OCI-LY1 (cell line): ENCODE measurements around the gene ALDH4A1.

Experiments
- H2AFZ ChIP-seq: fragments of 200-600 bp; sonication (generic), shearing (Covaris generic); 2 replicates; pipeline ENCODE4 v1.6.0; 2014; ENCODE audit warnings: antibody characterized with exemption, mild to moderate bottlenecking, low read length
- H3F3A ChIP-seq: fragments of 200-600 bp; sonication (generic), shearing (Covaris generic); 2 replicates; pipeline ENCODE4 v1.6.0; 2014; ENCODE audit warnings: mild to moderate bottlenecking, antibody characterized with exemption, low read length, moderate library complexity; ENCODE audit not compliant: insufficient read depth
- H3K27ac ChIP-seq: fragments of 200-600 bp; sonication (generic); 2 replicates; pipeline ENCODE4 v1.5.1; 2014; ENCODE audit warnings: low read length, mixed run types, mild to moderate bottlenecking, low read depth; ENCODE audit not compliant: poor library complexity, severe bottlenecking
- H3K27me3 ChIP-seq: fragments of 200-600 bp; sonication (generic); 2 replicates; pipeline ENCODE4 v1.6.0; 2014; ENCODE audit warnings: antibody characterized with exemption, mild to moderate bottlenecking, low read length, moderate library complexity; ENCODE audit not compliant: insufficient read depth
- H3K36me3 ChIP-seq: fragments of 200-600 bp; sonication (generic); 2 replicates; pipeline ENCODE4 v1.6.1; 2014; ENCODE audit warnings: mild to moderate bottlenecking, antibody characterized with exemption, low read length, moderate library complexity, mixed read lengths; ENCODE audit not compliant: insufficient read depth
- H3K4me1 ChIP-seq: fragments of 200-600 bp; sonication (generic); 2 replicates; pipeline ENCODE4 v1.5.1; 2014; ENCODE audit warnings: mild to moderate bottlenecking, low read length, moderate library complexity; ENCODE audit not compliant: insufficient read depth, severe bottlenecking
- H3K4me2 ChIP-seq: fragments of 200-600 bp; sonication (generic), shearing (Covaris generic); 2 replicates; pipeline ENCODE4 v1.6.1; 2014; ENCODE audit warnings: low read length
- H3K4me3 ChIP-seq: fragments of 200-600 bp; sonication (generic); 2 replicates; pipeline ENCODE4 v1.5.1; 2014; ENCODE audit warnings: low read length, low read depth, mild to moderate bottlenecking, mixed read lengths; ENCODE audit not compliant: poor library complexity, severe bottlenecking
- H3K79me2 ChIP-seq: fragments of 200-600 bp; shearing (Covaris generic); 2 replicates; pipeline ENCODE4 v1.6.1; 2016; ENCODE audit warnings: mixed run types, low read length, mixed read lengths; ENCODE audit not compliant: insufficient read depth
- H3K9ac ChIP-seq: fragments of 200-600 bp; sonication (generic), shearing (Covaris generic); 2 replicates; pipeline ENCODE4 v1.6.1; 2014; ENCODE audit warnings: mild to moderate bottlenecking, low read length, mixed read lengths
- H3K9me2 ChIP-seq: fragments of 200-600 bp; sonication (generic), shearing (Covaris generic); 2 replicates; pipeline ENCODE4 v1.6.1; 2014; ENCODE audit warnings: low read depth, mild to moderate bottlenecking, low read length, mixed read lengths
- H3K9me3 ChIP-seq: fragments of 200-600 bp; shearing (Covaris generic); 2 replicates; pipeline ENCODE4 v1.6.1; 2014; ENCODE audit warnings: low read length, mixed read lengths
- H4K20me1 ChIP-seq: fragments of 200-600 bp; sonication (generic), shearing (Covaris generic); 2 replicates; pipeline ENCODE4 v1.6.0; 2016; ENCODE audit warnings: mild to moderate bottlenecking, low read length; ENCODE audit not compliant: insufficient read depth
- EZH2 ChIP-seq: fragments of 200-600 bp; sonication (generic), shearing (Covaris generic); IDR thresholded peaks from 2 replicates; pipeline ENCODE4 v1.8.0; 2017; ENCODE audit warnings: borderline replicate concordance, mixed run types, mild to moderate bottlenecking, antibody characterized with exemption, low read length, moderate library complexity, mixed read lengths
- TF ChIP-seq, protein P1 (sequence below): fragments of 200-600 bp; sonication (generic), shearing (Covaris generic); IDR thresholded peaks from 2 replicates; pipeline ENCODE4 v1.5.1; 2017; ENCODE audit warnings: mild to moderate bottlenecking, antibody characterized with exemption, low read length, moderate library complexity, mixed read lengths

ALDH4A1 gene

DNA sequence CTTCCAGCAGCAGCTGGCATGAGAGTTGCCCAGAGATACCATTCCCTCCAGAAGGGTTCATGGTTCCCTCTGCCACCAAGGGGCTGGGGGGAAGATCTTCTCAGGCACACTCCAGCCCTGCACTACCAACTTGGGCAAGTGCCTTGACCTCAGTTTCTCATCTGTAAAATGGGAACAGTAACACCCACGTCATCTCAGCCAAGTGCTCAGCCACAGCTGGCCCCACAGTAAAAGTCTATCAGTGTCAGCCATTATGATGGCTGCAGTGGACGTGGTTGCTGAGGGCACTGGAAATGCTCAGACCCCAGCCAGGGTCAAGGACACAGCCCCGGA lies 26.6 kb downstream of the ALDH4A1 start:
- no peaks in the 10 kb centered on the region for H3K9me3 ChIP-seq
- H3K79me2 ChIP-seq, result no peaks in the 10 kb centered on the region
- H3K9ac ChIP-seq, result no peak overlapping the region
- H3F3A ChIP-seq, result no peaks in the 10 kb centered on the region
- H3K27ac ChIP-seq, result no peak overlapping the region
- H3K9me2 ChIP-seq, result no peaks in the 10 kb centered on the region
- H3K4me3 ChIP-seq, result no peak overlapping the region
- no peak overlapping the region for H3K4me2 ChIP-seq
- TF ChIP-seq, protein P1, sequence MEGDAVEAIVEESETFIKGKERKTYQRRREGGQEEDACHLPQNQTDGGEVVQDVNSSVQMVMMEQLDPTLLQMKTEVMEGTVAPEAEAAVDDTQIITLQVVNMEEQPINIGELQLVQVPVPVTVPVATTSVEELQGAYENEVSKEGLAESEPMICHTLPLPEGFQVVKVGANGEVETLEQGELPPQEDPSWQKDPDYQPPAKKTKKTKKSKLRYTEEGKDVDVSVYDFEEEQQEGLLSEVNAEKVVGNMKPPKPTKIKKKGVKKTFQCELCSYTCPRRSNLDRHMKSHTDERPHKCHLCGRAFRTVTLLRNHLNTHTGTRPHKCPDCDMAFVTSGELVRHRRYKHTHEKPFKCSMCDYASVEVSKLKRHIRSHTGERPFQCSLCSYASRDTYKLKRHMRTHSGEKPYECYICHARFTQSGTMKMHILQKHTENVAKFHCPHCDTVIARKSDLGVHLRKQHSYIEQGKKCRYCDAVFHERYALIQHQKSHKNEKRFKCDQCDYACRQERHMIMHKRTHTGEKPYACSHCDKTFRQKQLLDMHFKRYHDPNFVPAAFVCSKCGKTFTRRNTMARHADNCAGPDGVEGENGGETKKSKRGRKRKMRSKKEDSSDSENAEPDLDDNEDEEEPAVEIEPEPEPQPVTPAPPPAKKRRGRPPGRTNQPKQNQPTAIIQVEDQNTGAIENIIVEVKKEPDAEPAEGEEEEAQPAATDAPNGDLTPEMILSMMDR, result no peak
- no peak for TF ChIP-seq EZH2
- H3K4me1 ChIP-seq, result no peaks in the 10 kb centered on the region
- no peaks in the 10 kb centered on the region for H4K20me1 ChIP-seq
- no peaks in the 10 kb centered on the region for H3K36me3 ChIP-seq
- no peak overlapping the region for H2AFZ ChIP-seq
- no peaks in the 10 kb centered on the region for H3K27me3 ChIP-seq

DNA sequence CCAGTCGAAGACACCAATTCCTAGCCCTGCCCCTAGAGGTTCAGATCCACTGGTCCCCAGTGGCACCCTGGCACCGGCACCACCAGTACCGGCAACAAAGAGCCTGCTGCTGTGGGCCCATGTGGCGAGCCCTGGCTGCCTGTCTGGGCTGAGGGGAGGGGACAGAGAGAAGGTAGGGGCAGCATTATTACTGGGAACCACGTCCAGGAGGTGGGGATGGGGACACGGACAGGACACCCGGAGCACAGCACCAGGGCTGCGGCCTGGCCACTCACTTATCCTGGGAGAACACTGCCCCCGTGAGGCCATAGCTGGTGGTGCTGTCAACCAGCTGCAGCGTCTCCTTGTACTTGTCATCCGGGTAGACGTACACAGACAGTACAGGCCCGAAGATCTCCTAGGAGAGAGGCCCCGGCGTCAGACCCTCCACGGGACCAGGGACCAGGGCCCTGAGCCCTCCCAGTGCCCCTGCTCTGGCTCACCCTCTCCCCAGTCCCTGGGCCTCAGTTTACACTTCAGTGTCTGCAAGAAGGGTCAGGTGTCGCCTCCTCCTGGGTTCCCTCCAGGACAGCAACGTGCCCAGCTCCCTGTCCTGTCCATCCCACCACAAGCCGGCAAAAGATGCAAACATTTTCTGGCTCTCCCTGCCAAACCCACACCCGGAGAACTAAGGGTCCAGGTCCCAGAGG lies 27.1 kb downstream of the ALDH4A1 start:
- Histone ChIP-seq H3K27ac (no peak overlapping the region), H4K20me1 (no peaks in the 10 kb centered on the region), H3K79me2 (no peaks in the 10 kb centered on the region), H3K4me1 (no peaks in the 10 kb centered on the region), H3F3A (no peaks in the 10 kb centered on the region), H2AFZ (no peak overlapping the region), H3K4me2 (no peak overlapping the region), H3K36me3 (no peaks in the 10 kb centered on the region), H3K27me3 (no peaks in the 10 kb centered on the region), H3K9me2 (no peaks in the 10 kb centered on the region), H3K4me3 (no peak overlapping the region), H3K9ac (no peak overlapping the region), H3K9me3 (no peaks in the 10 kb centered on the region)
- TF ChIP-seq, protein P1, result peak; percentile 76
- no peak for TF ChIP-seq EZH2

DNA sequence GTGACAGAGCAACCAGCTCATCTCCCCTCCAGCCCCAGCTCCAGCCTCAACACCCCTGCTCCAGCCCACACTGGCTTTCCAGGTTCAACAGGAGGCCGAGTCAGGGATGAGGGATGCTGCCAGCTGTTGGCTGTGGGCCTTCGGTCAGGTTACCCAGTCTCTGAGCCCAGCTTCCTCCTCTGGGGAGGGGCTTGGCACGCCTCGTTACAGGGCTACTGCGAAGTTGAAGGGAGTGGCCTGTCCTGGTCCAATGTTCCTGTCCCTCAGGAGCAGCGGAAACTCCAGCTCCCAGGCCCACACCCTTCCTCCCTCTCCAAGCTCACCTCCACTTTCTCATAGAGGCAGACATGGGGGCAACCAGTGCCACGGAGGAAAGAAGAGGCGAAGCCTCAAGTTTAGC lies 27.8 kb downstream of the ALDH4A1 start:
- Histone ChIP-seq H3K9me2 (no peaks in the 10 kb centered on the region), H3K4me1 (no peaks in the 10 kb centered on the region), H3K36me3 (no peaks in the 10 kb centered on the region), H3K9me3 (no peaks in the 10 kb centered on the region), H2AFZ (no peak overlapping the region), H3K4me2 (no peak overlapping the region), H3K9ac (no peak overlapping the region), H3F3A (no peaks in the 10 kb centered on the region), H3K27ac (no peak overlapping the region), H3K27me3 (no peaks in the 10 kb centered on the region), H4K20me1 (no peaks in the 10 kb centered on the region), H3K79me2 (no peaks in the 10 kb centered on the region), H3K4me3 (no peak overlapping the region)
- TF ChIP-seq, protein P1, result no peak
- no peak for TF ChIP-seq EZH2
